ENCODE data around the gene C15orf40.
"Not testable (repeated sequence)": the region's sequence is repeated elsewhere in the genome, so short reads cannot be mapped to it uniquely, and the experiment has no call there.

The C15orf40 gene

GRCh38 chr15:83012636-83013035 lies 1.2 kb upstream of the C15orf40 start:
- Mint-ChIP-seq H3K4me3 (peak overlapping the region; percentile 90), H3K27ac (peak overlapping the region; percentile 94), H3K36me3 (ENCODE audit: low read depth) (peaks cover 75% of the 10 kb centered on the region), H3K9me3 (peaks cover 13% of the 10 kb centered on the region), H3K27me3 (no peaks in the 10 kb centered on the region), H3K4me1 (ENCODE audit: low read depth) (peaks cover 59% of the 10 kb centered on the region)
- no peak for DNase-seq

- Mint-ChIP-seq H3K4me1 (ENCODE audit: low read depth) (peaks cover 58% of the 10 kb centered on the region), H3K4me3 (peak overlapping the region; percentile 90), H3K27me3 (no peaks in the 10 kb centered on the region), H3K36me3 (ENCODE audit: low read depth) (peaks cover 75% of the 10 kb centered on the region), H3K27ac (peak overlapping the region; percentile 94), H3K9me3 (peaks cover 13% of the 10 kb centered on the region)
- no peak for DNase-seq
Measured at GRCh38 chr15:83012076-83012426, 612 bp upstream of the C15orf40 start.

- Mint-ChIP-seq H3K9me3 (peaks cover 13% of the 10 kb centered on the region), H3K4me1 (ENCODE audit: low read depth) (peaks cover 56% of the 10 kb centered on the region), H3K4me3 (peak overlapping the region; percentile 90), H3K27ac (peak overlapping the region; percentile 94), H3K27me3 (no peaks in the 10 kb centered on the region), H3K36me3 (ENCODE audit: low read depth) (peaks cover 76% of the 10 kb centered on the region)
- peak; percentile 85 for DNase-seq
Measured at GRCh38 chr15:83010709-83011270, 649 bp downstream of the C15orf40 start.

- not testable (repeated sequence) for H3K4me3 Mint-ChIP-seq, H3K9me3 Mint-ChIP-seq, H3K27me3 Mint-ChIP-seq, DNase-seq
- peak overlapping the region; percentile 74 for H3K27ac Mint-ChIP-seq
- peaks cover 19% of the 10 kb centered on the region for H3K36me3 Mint-ChIP-seq (ENCODE audit: low read depth)
- peaks cover 10% of the 10 kb centered on the region for H3K4me1 Mint-ChIP-seq (ENCODE audit: low read depth)
Measured at GRCh38 chr15:83000672-83001031, 10.8 kb downstream of the C15orf40 start.

- peaks cover 10% of the 10 kb centered on the region for H3K4me1 Mint-ChIP-seq (ENCODE audit: low read depth)
- peaks cover 14% of the 10 kb centered on the region for H3K36me3 Mint-ChIP-seq (ENCODE audit: low read depth)
- H3K27ac Mint-ChIP-seq, result peak overlapping the region; percentile 74
- no peaks in the 10 kb centered on the region for H3K9me3 Mint-ChIP-seq
- DNase-seq, result peak; percentile 47
- no peaks in the 10 kb centered on the region for H3K27me3 Mint-ChIP-seq
- H3K4me3 Mint-ChIP-seq, result peak overlapping the region; percentile 38
Measured at GRCh38 chr15:82999905-83000671, 11.4 kb downstream of the C15orf40 start.

- no peak for DNase-seq
- H3K9me3 Mint-ChIP-seq, result no peaks in the 10 kb centered on the region
- H3K27ac Mint-ChIP-seq, result no peak overlapping the region
- peaks cover 10% of the 10 kb centered on the region for H3K4me1 Mint-ChIP-seq (ENCODE audit: low read depth)
- H3K36me3 Mint-ChIP-seq (ENCODE audit: low read depth), result peaks cover 9% of the 10 kb centered on the region
- H3K4me3 Mint-ChIP-seq, result no peak overlapping the region
- H3K27me3 Mint-ChIP-seq, result no peaks in the 10 kb centered on the region
Measured at GRCh38 chr15:82999426-82999825, 12.0 kb downstream of the C15orf40 start.

GRCh38 chr15:82995938-82996337 lies 15.5 kb downstream of the C15orf40 start:
- no peak overlapping the region for H3K4me3 Mint-ChIP-seq
- H3K27ac Mint-ChIP-seq, result no peak overlapping the region
- DNase-seq, result no peak
- H3K27me3 Mint-ChIP-seq, result no peaks in the 10 kb centered on the region
- no peaks in the 10 kb centered on the region for H3K9me3 Mint-ChIP-seq
- H3K36me3 Mint-ChIP-seq (ENCODE audit: low read depth), result peaks cover 7% of the 10 kb centered on the region
- H3K4me1 Mint-ChIP-seq (ENCODE audit: low read depth), result peaks cover 10% of the 10 kb centered on the region

- Mint-ChIP-seq H3K27me3 (no peaks in the 10 kb centered on the region), H3K27ac (no peak overlapping the region), H3K4me3 (no peak overlapping the region), H3K9me3 (no peaks in the 10 kb centered on the region), H3K4me1 (ENCODE audit: low read depth) (peaks cover 8% of the 10 kb centered on the region), H3K36me3 (ENCODE audit: low read depth) (peaks cover 14% of the 10 kb centered on the region)
- no peak for DNase-seq
Measured at GRCh38 chr15:82995076-82995475, 16.4 kb downstream of the C15orf40 start.

- Mint-ChIP-seq H3K4me1 (ENCODE audit: low read depth) (peaks cover 9% of the 10 kb centered on the region), H3K27ac (no peak overlapping the region), H3K27me3 (no peaks in the 10 kb centered on the region), H3K4me3 (no peak overlapping the region), H3K36me3 (ENCODE audit: low read depth) (peaks cover 31% of the 10 kb centered on the region), H3K9me3 (no peaks in the 10 kb centered on the region)
- DNase-seq, result no peak
Measured at GRCh38 chr15:82993144-82993543, 18.3 kb downstream of the C15orf40 start.

GRCh38 chr15:82992436-82992998 lies 18.9 kb downstream of the C15orf40 start:
- H3K4me1 Mint-ChIP-seq (ENCODE audit: low read depth), result peaks cover 9% of the 10 kb centered on the region
- no peak overlapping the region for H3K4me3 Mint-ChIP-seq
- no peaks in the 10 kb centered on the region for H3K9me3 Mint-ChIP-seq
- no peak for DNase-seq
- no peaks in the 10 kb centered on the region for H3K27me3 Mint-ChIP-seq
- H3K36me3 Mint-ChIP-seq (ENCODE audit: low read depth), result peaks cover 35% of the 10 kb centered on the region
- H3K27ac Mint-ChIP-seq, result no peak overlapping the region

- Mint-ChIP-seq H3K27ac (peak overlapping the region; percentile 97), H3K9me3 (no peaks in the 10 kb centered on the region), H3K36me3 (ENCODE audit: low read depth) (peaks cover 43% of the 10 kb centered on the region), H3K27me3 (no peaks in the 10 kb centered on the region), H3K4me1 (ENCODE audit: low read depth) (peaks cover 32% of the 10 kb centered on the region), H3K4me3 (peak overlapping the region; percentile 97)
- DNase-seq, result no peak
Measured at GRCh38 chr15:82986442-82986780, 25.0 kb downstream of the C15orf40 start.

- Mint-ChIP-seq H3K27me3 (no peaks in the 10 kb centered on the region), H3K4me3 (peak within 1 kb of the TSS; percentile 97), H3K27ac (peak within 1 kb of the TSS; percentile 97), H3K9me3 (no peaks in the 10 kb centered on the region), H3K4me1 (ENCODE audit: low read depth) (peaks cover 32% of the 10 kb centered on the region), H3K36me3 (ENCODE audit: low read depth) (peaks cover 42% of the 10 kb centered on the region)
- peak; percentile 89 for DNase-seq
Measured at GRCh38 chr15:82985688-82986441, 25.6 kb downstream of the C15orf40 start, which contains the start of gene RAMAC. TSS of gene RAMAC (plus strand) at chr15:82986210. CDS start at chr15:82989019, 2,809 bp downstream.

- Mint-ChIP-seq H3K9me3 (no peaks in the 10 kb centered on the region), H3K36me3 (ENCODE audit: low read depth) (peaks cover 5% of the 10 kb centered on the region), H3K4me3 (no peak overlapping the region), H3K27me3 (no peaks in the 10 kb centered on the region), H3K27ac (no peak overlapping the region), H3K4me1 (ENCODE audit: low read depth) (peaks cover 20% of the 10 kb centered on the region)
- no peak for DNase-seq
Measured at GRCh38 chr15:82980981-82981380, 30.5 kb downstream of the C15orf40 start.

GRCh38 chr15:82979726-82980125 lies 31.7 kb downstream of the C15orf40 start:
- Mint-ChIP-seq H3K4me3 (no peak overlapping the region), H3K9me3 (no peaks in the 10 kb centered on the region), H3K4me1 (ENCODE audit: low read depth) (peaks cover 8% of the 10 kb centered on the region), H3K27ac (no peak overlapping the region), H3K27me3 (no peaks in the 10 kb centered on the region), H3K36me3 (ENCODE audit: low read depth) (peaks cover 2% of the 10 kb centered on the region)
- DNase-seq, result no peak

GRCh38 chr15:82978438-82978837 lies 33.0 kb downstream of the C15orf40 start:
- Mint-ChIP-seq H3K27me3 (no peaks in the 10 kb centered on the region), H3K36me3 (ENCODE audit: low read depth) (peaks cover 2% of the 10 kb centered on the region), H3K9me3 (no peaks in the 10 kb centered on the region), H3K4me1 (ENCODE audit: low read depth) (peaks cover 7% of the 10 kb centered on the region), H3K27ac (no peak overlapping the region), H3K4me3 (no peak overlapping the region)
- no peak for DNase-seq

Data from activated T-cell treated with anti-CD3 and anti-CD28 coated beads, Interleukin-2, amount 50 U/mL, for 24 hours (primary cell).